T-cell (primary cell): ENCODE data around the gene SMCHD1. TPM values are rescaled to one million over a fixed set of nuclear protein-coding genes. Genes with fewer than 3 reads are reported as not detected.

Experiments used
- ATAC-seq, 4 experiments: fragments of 200-7000 bp in 3 of 4; fragments of 150-1000 bp in 1 of 4; cut with Tn5 transposase; replicated peaks in 1 of 4; 1 replicate in 3 of 4; 2 replicates in 1 of 4; pipeline ENCODE4 v1.10.0; 2021; ENCODE audit warnings: moderate library complexity in 3 of 4, mild to moderate bottlenecking in 2 of 4, moderate number of reproducible peaks in 1 of 4
- CTCF ChIA-PET, 2 donors: fragments of 300-600 bp; sonication (Branson Sonifier 250); formaldehyde crosslinking; loops; one replicate each; lab custom pipeline; 2022; ENCODE audit warnings: antibody characterized with exemption in 2 of 2; lab: Charles Lee
- POLR2A ChIA-PET, 2 donors: fragments of 300-600 bp; sonication (Branson Sonifier 250); formaldehyde crosslinking; loops; one replicate each; lab custom pipeline; 2022; ENCODE audit warnings: antibody characterized with exemption in 2 of 2; lab: Charles Lee
- DNase-seq, 35 experiments: peaks; one replicate each; pipeline versions ENCODE4 v3.0.0 to v3.0.0-alpha.2; 2013 to 2023
- H3K27ac ChIP-seq: one replicate; pipeline ENCODE4 v1.5.1; 2013; ENCODE audit warnings: low read length
- H3K27me3 ChIP-seq, 2 experiments: replicated peaks in 1 of 2; 1 replicate in 1 of 2; 2 replicates in 1 of 2; pipeline versions ENCODE4 v1.6.1 to v1.7.0; 2013; ENCODE audit warnings: low read length in 1 of 2, mixed read lengths in 1 of 2; ENCODE audit not compliant: control insufficient read depth in 2 of 2, insufficient read depth in 2 of 2; ENCODE audit errors: extremely low read depth in 1 of 2
- H3K36me3 ChIP-seq, 2 donors: 1 replicate in 1 of 2; 2 replicates in 1 of 2; pipeline versions ENCODE4 v1.6.1 to v1.7.0; 2013; ENCODE audit warnings: low read length in 1 of 2; ENCODE audit not compliant: control insufficient read depth in 2 of 2, insufficient read depth in 1 of 2; ENCODE audit errors: extremely low read depth in 1 of 2
- H3K4me1 ChIP-seq, 2 experiments: 1 replicate in 1 of 2; 2 replicates in 1 of 2; pipeline versions ENCODE4 v1.6.1 to v1.7.0; 2013; ENCODE audit warnings: low read length in 2 of 2, mixed read lengths in 1 of 2; ENCODE audit not compliant: insufficient read depth in 2 of 2, control insufficient read depth in 1 of 2; ENCODE audit errors: extremely low read depth in 1 of 2
- H3K4me3 ChIP-seq, 2 donors: 1 replicate in 1 of 2; 2 replicates in 1 of 2; pipeline versions ENCODE4 v1.5.1 to v1.7.0; 2013; ENCODE audit warnings: mild to moderate bottlenecking in 2 of 2, low read length in 1 of 2, moderate library complexity in 1 of 2; ENCODE audit not compliant: control insufficient read depth in 1 of 2; ENCODE audit errors: extremely low read depth in 1 of 2
- H3K9me3 ChIP-seq: 2 replicates; pipeline ENCODE4 v1.7.0; 2013
- H3K27ac Mint-ChIP-seq, 2 donors: one replicate each; pipeline ENCODE4 v1.8.0; 2020 to 2021; ENCODE audit warnings: mild to moderate bottlenecking in 2 of 2, mixed read lengths in 2 of 2
- H3K27me3 Mint-ChIP-seq, 2 donors: one replicate each; pipeline ENCODE4 v1.8.0; 2021 to 2022; ENCODE audit warnings: mixed read lengths in 2 of 2
- H3K36me3 Mint-ChIP-seq: one replicate; pipeline ENCODE4 v1.8.0; 2021; ENCODE audit warnings: mixed read lengths
- H3K4me1 Mint-ChIP-seq, 3 donors: one replicate each; pipeline ENCODE4 v1.8.0; 2020 to 2022; ENCODE audit warnings: mixed read lengths in 3 of 3, mild to moderate bottlenecking in 1 of 3
- H3K4me3 Mint-ChIP-seq, 3 donors: one replicate each; pipeline ENCODE4 v1.8.0; 2020 to 2022; ENCODE audit warnings: mild to moderate bottlenecking in 3 of 3, mixed read lengths in 3 of 3, moderate library complexity in 3 of 3
- H3K9me3 Mint-ChIP-seq, 3 donors: one replicate each; pipeline ENCODE4 v1.8.0; 2020 to 2022; ENCODE audit warnings: mixed read lengths in 3 of 3
- WGBS: methylation state at CpG from one replicate; pipeline ENCODE4 v1.1.5; 2013; ENCODE audit warnings: missing lambda C conversion rate; ENCODE audit not compliant: insufficient coverage; 5-methylcytosine and 5-hydroxymethylcytosine counted together
- total RNA-seq, 35 experiments: library from RNA in 6 of 35; stranded (reverse) in 6 of 35; fragments of 120-200 nt in 1 of 35; gene quantifications; one replicate each; pipeline versions ENCODE4 v1.2.1 to v1.2.4 and lab custom pipeline; 2013 to 2026

The SMCHD1 gene
- total RNA-seq, 5 donors from 2014 or later (not counting 1 experiment from before 2014, with no cell fraction given) = 179 to 423 (median 206) TPM

- Histone ChIP-seq H3K27me3 (peaks cover 0 to 3% of the 10 kb centered on the region in 2 experiments), H3K36me3 (no peaks in the 10 kb centered on the region), H3K27ac (no peak overlapping the region), H3K4me3 (no peak overlapping the region), H3K4me1 (no peaks in the 10 kb centered on the region), H3K9me3 (no peaks in the 10 kb centered on the region)
- ATAC-seq (no peak), DNase-seq (no peak)
- ChIA-PET CTCF (no interaction called here), POLR2A (no interaction called here)
- Mint-ChIP-seq H3K9me3 (peaks cover 0 to 3% (median 3%) of the 10 kb centered on the region in 3 donors), H3K4me1 (no peaks in the 10 kb centered on the region), H3K4me3 (no peak overlapping the region), H3K36me3 (no peaks in the 10 kb centered on the region), H3K27ac (no peak overlapping the region), H3K27me3 (no peaks in the 10 kb centered on the region)
- WGBS = 50% methylated on average over 1 of the region's 2 CpGs
Observed at GRCh38 chr18:2823202-2823601, 167.7 kb downstream of the SMCHD1 start.

- H3K36me3 ChIP-seq = no peaks in the 10 kb centered on the region
- Mint-ChIP-seq H3K4me3 (no peak overlapping the region), H3K36me3 (no peaks in the 10 kb centered on the region), H3K4me1 (no peaks in the 10 kb centered on the region), H3K27me3 (no peaks in the 10 kb centered on the region), H3K27ac (no peak overlapping the region), H3K9me3 (no peaks in the 10 kb centered on the region)
- no peak overlapping the region for H3K4me3 ChIP-seq
- H3K9me3 ChIP-seq = no peaks in the 10 kb centered on the region
- ChIA-PET POLR2A (no interaction called here), CTCF (no interaction called here)
- ATAC-seq = no peak
- H3K27me3 ChIP-seq = peaks cover 0 to 3% of the 10 kb centered on the region in 2 experiments
- no peak overlapping the region for H3K27ac ChIP-seq
- H3K4me1 ChIP-seq = no peaks in the 10 kb centered on the region
- no peak for DNase-seq
- WGBS = no CpG with 5 or more reads among the region's 2 CpGs
Observed at GRCh38 chr18:2823966-2824365, 168.4 kb downstream of the SMCHD1 start.

DNA sequence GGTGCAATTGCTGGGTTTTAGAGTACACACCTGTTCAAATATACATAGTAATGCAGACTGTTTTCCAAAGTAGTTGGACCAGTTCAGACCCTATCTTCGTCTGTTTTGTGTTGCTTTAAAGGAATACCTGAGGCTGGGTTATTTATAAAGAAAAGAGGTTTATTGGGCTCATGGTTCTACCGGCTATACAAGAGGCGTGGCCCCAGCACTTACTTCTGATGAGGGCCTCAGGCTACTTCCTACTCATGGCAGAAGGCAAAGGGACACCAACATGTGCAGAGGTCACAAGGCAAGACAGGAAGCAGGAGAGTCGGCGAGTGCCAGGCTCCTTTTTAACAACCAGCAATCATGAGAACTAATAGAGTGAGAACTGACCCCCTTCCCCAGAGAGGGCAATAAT lies 169.3 kb downstream of the SMCHD1 start:
- H3K4me1 Mint-ChIP-seq = no peaks in the 10 kb centered on the region
- WGBS = no CpG with 5 or more reads among the region's 5 CpGs
- H3K27me3 ChIP-seq = peaks cover 0 to 3% of the 10 kb centered on the region in 2 experiments
- H3K4me3 ChIP-seq = no peak overlapping the region
- no peak overlapping the region for H3K27ac Mint-ChIP-seq
- ATAC-seq (no peak), DNase-seq (no peak)
- no peaks in the 10 kb centered on the region for H3K4me1 ChIP-seq
- H3K9me3 Mint-ChIP-seq = no peaks in the 10 kb centered on the region
- ChIA-PET POLR2A (no interaction called here), CTCF (no interaction called here)
- no peaks in the 10 kb centered on the region for H3K36me3 Mint-ChIP-seq
- no peak overlapping the region for H3K4me3 Mint-ChIP-seq
- H3K27me3 Mint-ChIP-seq = no peaks in the 10 kb centered on the region
- H3K36me3 ChIP-seq = no peaks in the 10 kb centered on the region
- no peak overlapping the region for H3K27ac ChIP-seq
- H3K9me3 ChIP-seq = no peaks in the 10 kb centered on the region

DNA sequence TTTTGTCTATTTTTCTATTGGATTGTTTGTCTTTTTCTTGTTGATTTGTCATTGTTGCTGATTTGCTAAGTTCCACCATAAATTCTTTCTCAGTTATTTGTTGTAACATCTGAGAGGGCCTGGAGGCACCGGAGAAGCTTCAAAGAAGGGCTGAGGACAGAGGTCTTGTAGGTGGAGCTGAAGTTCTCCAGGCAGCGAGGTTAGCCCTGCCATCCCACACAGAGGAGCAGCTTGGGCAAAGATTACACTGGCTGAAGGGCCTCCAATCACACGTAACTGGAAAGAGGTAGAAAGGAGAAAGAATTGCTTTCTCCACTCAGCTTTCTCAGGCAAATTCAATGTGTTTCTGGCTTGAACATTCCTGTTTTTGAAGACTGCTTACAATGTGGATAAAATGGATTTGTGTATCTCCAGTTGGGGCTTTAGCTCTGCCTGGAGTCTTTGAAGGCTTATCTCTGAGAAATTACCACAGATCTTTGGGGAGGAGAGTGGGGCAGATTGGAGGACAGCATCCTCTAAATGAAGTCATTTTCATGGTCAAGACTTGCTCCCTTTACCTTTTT lies 170.2 kb downstream of the SMCHD1 start:
- ATAC-seq (no peak), DNase-seq (no peak)
- H3K9me3 ChIP-seq = no peaks in the 10 kb centered on the region
- Mint-ChIP-seq H3K4me1 (no peaks in the 10 kb centered on the region), H3K4me3 (no peak overlapping the region), H3K27ac (no peak overlapping the region), H3K27me3 (no peaks in the 10 kb centered on the region), H3K36me3 (no peaks in the 10 kb centered on the region), H3K9me3 (no peaks in the 10 kb centered on the region)
- WGBS = no CpG with 5 or more reads among the region's 3 CpGs
- POLR2A ChIA-PET = interaction anchor here in 1 of 2 donors (0.7 kb wide), 1 partner anchor 11 kb away, joined by 6 read pairs; no protein-coding TSS in a partner anchor
- no peaks in the 10 kb centered on the region for H3K4me1 ChIP-seq
- H3K4me3 ChIP-seq = no peak overlapping the region
- no peaks in the 10 kb centered on the region for H3K36me3 ChIP-seq
- H3K27ac ChIP-seq = no peak overlapping the region
- H3K27me3 ChIP-seq = peaks cover 0 to 3% of the 10 kb centered on the region in 2 experiments
- CTCF ChIA-PET = no interaction called here

- H3K27ac Mint-ChIP-seq = no peak overlapping the region
- ChIA-PET POLR2A (no interaction called here), CTCF (no interaction called here)
- no peaks in the 10 kb centered on the region for H3K4me1 ChIP-seq
- ATAC-seq (no peak), DNase-seq (no peak)
- no peaks in the 10 kb centered on the region for H3K36me3 ChIP-seq
- H3K9me3 ChIP-seq = no peaks in the 10 kb centered on the region
- H3K9me3 Mint-ChIP-seq = no peaks in the 10 kb centered on the region
- no peak overlapping the region for H3K27ac ChIP-seq
- 93% methylated on average over 4 of the region's 10 CpGs for whole genome bisulfite sequencing
- H3K4me3 Mint-ChIP-seq = no peak overlapping the region
- no peaks in the 10 kb centered on the region for H3K4me1 Mint-ChIP-seq
- no peaks in the 10 kb centered on the region for H3K27me3 Mint-ChIP-seq
- H3K36me3 Mint-ChIP-seq = no peaks in the 10 kb centered on the region
- H3K4me3 ChIP-seq = no peak overlapping the region
- H3K27me3 ChIP-seq = peaks cover 0 to 3% of the 10 kb centered on the region in 2 experiments
Observed at GRCh38 chr18:2826581-2826980, 171.1 kb downstream of the SMCHD1 start.

GRCh38 chr18:2827061-2827460 lies 171.5 kb downstream of the SMCHD1 start:
- ATAC-seq (no peak), DNase-seq (no peak)
- no CpG with 5 or more reads among the region's 5 CpGs for WGBS
- H3K4me1 ChIP-seq = no peaks in the 10 kb centered on the region
- no peak overlapping the region for H3K4me3 ChIP-seq
- Mint-ChIP-seq H3K9me3 (no peaks in the 10 kb centered on the region), H3K27me3 (no peaks in the 10 kb centered on the region), H3K27ac (no peak overlapping the region), H3K4me3 (no peak overlapping the region), H3K4me1 (no peaks in the 10 kb centered on the region), H3K36me3 (no peaks in the 10 kb centered on the region)
- H3K36me3 ChIP-seq = no peaks in the 10 kb centered on the region
- H3K9me3 ChIP-seq = no peaks in the 10 kb centered on the region
- CTCF ChIA-PET = no interaction called here
- POLR2A ChIA-PET = no interaction called here
- H3K27me3 ChIP-seq = peaks cover 0 to 3% of the 10 kb centered on the region in 2 experiments
- no peak overlapping the region for H3K27ac ChIP-seq
